HG02588 (cell line): Measurements from ENCODE around the gene TRIM71.
"Not testable (repeated sequence)": the region's sequence is repeated elsewhere in the genome, so short reads cannot be mapped to it uniquely, and the experiment has no call there.

Experiments used
- ATAC-seq: cut with Tn5 transposase; IDR thresholded peaks from one replicate; pipeline ENCODE4 v1.9.1; 2021; ENCODE audit warnings: mild to moderate bottlenecking, moderate library complexity; ENCODE audit not compliant: unreplicated experiment

The TRIM71 gene

DNA sequence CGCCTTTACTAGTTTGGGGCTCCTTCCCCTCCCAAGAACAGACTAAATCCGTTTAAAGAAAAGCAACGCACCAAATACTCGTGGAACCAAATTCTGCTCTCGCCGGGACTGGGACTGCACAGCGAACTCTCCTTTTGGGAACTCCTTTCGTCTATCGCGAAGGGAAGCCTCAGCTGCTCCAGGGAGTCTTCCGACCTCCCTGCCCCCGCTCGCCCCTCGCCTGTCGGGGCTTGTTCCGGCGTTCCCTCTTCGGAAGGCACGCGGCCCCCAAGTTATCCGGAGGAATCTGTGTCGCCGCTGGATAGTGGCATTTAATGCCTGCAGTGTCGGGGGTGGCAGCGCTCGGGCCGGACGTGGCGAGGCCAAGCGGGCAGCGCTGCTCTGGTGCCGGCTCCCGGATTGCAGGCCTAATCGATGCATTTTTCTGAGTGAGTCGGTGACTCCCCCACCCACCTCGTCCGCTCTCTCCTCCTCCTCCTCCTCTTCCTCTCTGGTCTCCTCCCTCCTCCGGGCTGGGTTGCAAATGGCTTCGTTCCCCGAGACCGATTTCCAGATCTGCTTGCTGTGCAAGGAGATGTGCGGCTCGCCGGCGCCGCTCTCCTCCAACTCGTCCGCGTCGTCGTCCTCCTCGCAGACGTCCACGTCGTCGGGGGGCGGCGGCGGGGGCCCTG lies at the start of gene TRIM71:
Gene TRIM71, plus strand, starts transcription at position 440 of the 671 bp plus-strand sequence. Its CDS starts 84 bp downstream, at position 524.
- no peak for ATAC-seq

GRCh38 chr3:32778389-32778788 lies 39.4 kb upstream of the TRIM71 start:
- no peak for ATAC-seq

DNA sequence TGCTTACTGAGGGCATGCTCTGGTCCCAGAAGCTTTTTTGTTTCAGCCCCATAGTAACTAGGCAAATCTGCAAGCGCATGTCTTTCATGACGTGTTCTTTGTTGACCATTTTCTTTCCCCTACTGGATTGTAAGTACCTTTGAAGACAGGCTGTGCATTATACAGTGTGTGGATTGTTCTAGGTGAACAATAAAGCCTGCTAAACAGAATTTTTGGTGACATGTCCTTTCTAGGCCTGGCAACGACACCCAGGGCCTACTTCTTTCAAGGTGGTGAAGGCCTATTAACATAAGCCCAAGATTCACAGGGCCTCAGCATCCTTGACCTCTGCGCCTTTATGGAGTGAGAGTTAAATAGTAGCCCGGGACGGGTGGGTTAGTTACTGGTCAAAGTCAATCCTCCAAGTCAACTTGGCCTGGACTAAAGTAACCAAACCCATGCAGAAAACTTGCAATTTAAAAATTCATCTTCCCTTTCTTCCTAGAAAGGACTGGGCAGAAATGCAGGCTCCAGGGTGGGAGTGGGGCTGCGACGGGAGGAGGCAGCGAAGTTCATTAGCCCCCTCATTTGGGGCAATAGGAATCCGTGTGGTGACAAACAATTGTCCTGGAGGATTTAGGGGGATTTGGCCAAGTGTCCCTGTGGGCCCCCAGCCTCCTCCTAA lies 37.6 kb upstream of the TRIM71 start:
- no peak for ATAC-seq

- ATAC-seq: peak; percentile 42
Observed at GRCh38 chr3:32780735-32781210, 37.0 kb upstream of the TRIM71 start.

DNA sequence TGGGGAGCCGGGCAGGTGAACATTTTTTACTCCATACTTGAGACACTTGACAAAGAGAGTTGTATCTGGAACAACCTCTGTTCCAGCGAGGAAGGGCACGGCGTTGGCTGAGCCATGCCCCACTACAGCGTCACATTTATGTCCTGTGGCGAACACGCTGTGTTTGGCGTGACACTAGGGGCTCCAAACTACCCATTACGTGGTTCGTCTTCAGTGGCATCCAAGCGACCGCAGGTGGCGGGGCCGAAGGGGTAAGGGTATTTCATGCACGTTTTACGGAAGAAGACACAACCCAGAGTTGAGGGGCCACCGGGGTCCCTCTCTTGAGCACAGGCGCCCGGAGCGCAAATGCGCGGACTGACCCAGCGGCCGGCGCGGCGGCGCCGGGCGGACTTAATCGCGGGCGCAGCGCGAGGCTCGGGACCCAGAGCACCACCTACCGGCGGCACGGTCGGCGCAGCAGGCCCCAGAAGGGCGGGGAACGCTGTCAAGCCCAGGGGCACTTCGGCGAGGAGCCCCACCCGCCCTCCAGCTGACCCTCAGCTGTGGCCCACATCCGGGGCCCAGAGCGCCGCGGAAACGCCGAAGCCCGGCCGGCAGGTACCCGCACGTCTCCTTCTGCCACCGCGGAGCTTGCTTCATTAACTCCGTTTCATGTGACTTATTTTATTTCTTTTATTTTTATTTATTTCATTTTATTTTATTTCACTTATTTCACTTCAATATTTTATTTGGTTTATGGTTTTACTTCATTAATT lies 36.4 kb upstream of the TRIM71 start:
- ATAC-seq: peak; percentile 92

GRCh38 chr3:32781969-32782270 lies 35.9 kb upstream of the TRIM71 start:
- not testable (repeated sequence) for ATAC-seq

DNA sequence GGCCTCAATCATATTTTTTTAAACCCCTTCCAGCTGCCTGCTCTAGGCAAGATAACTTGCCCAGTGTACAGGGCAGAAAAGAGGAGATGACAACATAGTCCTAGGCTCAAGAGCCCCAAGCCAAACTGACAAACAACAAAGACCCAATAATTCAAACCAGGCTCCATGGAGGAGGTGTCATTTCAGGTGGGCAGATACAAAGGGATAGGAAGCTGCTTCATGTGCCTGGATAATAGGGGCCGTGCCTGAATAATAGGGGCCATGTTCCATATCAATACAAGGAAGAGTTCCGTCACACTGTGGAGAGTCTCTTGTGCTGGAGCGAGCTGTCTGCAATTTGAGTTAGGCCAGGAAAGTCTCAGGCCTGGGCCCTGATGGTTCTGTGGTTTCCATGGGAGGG lies 35.4 kb upstream of the TRIM71 start:
- ATAC-seq: no peak

- no peak for ATAC-seq
Observed at GRCh38 chr3:32791833-32792232, 26.0 kb upstream of the TRIM71 start.

DNA sequence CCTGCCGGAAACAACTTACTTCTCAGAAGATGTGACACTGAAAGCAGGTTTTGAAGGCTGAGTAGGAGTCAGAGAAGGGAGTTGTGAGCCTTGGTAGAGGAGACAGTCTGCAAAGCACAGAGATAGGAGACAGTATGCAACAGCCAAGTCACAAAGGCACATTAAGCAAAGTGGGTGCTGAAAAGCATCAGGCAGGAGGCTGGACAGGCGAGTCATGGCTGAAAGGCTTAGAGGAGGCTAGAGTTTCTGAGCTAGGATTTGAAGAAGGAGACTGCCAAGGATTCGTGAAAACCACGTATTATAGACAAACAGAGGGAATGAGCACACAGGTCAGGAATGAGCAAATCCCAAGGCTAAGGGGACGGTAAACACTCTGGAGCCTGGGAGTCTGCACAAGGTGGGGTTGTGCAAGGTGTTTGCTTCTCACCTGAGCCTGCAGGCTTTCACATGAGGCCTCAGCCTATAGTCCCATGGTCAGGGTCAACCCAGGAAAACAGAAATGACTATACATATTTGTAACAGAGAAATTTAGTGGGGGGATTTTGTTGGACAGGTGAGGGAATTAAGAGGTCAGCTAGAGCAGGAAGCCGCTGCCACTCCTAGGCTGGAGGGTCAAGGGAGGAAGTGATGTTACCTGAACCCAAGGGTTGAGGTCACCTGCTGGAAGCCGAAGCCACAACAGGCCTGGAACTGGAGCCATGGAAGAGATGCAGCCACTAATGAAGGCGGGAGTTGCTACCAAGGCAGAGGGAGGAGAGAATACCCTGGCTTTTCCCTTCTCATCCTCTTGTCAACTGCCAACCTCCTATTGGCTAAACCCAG lies 23.1 kb upstream of the TRIM71 start:
- ATAC-seq: no peak

DNA sequence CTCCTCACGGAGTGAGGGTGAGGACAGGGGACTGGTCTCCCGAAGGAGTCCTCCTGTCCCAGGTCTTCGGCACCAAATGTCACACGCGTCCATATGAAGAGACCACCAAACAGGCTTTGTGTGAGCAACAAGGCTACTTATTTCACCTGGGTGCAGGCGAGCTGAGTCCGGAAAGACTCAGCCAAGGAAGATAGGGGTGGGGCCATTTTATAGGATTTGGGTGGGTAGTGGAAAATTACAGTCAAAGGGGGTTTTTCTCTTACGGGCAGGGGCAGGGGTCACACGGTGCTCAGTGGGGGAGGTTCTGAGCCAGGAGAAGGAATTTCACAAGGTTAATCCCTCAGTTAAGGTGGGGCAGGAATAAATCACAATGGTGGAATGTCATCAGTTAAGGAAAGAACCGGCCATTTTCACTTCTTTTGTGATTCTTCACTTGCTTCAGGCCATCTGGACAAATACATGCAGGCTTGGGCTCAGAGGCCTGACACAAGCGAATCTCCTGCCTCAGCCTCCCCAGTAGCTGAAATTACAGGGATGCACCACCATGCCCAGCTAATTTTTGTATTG lies 21.3 kb upstream of the TRIM71 start:
- ATAC-seq: not testable (repeated sequence)

GRCh38 chr3:32797776-32798175 lies 20.0 kb upstream of the TRIM71 start:
- ATAC-seq: no peak

- not testable (repeated sequence) for ATAC-seq
Observed at GRCh38 chr3:32801440-32801839, 16.4 kb upstream of the TRIM71 start.

DNA sequence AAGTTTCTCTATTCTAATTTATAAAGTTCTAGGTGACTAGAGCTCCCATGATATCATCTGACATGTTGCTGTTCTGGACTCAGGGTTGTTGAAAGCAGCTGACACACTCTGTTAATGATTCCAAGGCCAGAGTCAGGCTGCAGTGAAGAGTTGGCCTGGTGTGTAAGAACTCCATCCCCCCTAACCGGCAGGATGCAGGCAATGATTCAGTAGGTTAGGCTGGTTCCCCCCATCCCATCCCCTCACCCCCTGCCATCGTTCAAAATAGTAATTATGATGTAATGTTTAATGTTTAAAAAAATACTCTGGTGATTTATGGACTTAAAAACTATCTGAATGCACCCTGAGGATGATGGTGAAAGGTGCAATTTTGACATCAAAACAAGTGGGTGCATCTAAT lies 4.6 kb upstream of the TRIM71 start:
- no peak for ATAC-seq

GRCh38 chr3:32814361-32814760 lies 3.4 kb upstream of the TRIM71 start:
- ATAC-seq: no peak

DNA sequence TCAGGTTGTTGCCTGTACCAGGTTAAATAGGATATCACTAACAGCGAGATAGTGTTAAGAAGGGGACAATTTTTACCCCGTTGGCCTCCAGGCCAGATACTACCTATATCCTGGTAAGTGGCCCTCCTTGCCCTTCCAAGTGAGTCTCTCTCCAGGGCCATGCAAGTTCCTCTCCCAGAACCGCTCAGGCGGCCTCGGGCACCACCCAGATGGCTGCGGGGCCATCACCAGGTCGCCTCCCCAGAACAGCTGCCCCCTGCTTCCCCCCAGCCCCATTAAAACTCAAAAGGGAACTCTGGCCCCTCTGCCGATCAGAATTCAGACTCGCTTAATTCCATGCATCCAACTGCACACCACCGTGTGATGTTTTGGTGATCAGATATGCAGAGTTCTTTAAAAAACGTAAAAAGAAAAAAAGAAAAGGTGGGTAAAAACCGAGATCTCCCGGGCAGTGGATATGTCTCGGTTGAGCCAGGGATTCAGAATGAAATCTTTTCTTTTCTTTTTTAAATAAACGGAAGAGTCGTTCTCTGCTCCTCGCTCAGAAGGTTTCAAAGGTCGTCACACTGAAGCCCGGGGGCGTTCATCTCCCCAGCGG lies 1.9 kb upstream of the TRIM71 start:
- ATAC-seq: no peak

DNA sequence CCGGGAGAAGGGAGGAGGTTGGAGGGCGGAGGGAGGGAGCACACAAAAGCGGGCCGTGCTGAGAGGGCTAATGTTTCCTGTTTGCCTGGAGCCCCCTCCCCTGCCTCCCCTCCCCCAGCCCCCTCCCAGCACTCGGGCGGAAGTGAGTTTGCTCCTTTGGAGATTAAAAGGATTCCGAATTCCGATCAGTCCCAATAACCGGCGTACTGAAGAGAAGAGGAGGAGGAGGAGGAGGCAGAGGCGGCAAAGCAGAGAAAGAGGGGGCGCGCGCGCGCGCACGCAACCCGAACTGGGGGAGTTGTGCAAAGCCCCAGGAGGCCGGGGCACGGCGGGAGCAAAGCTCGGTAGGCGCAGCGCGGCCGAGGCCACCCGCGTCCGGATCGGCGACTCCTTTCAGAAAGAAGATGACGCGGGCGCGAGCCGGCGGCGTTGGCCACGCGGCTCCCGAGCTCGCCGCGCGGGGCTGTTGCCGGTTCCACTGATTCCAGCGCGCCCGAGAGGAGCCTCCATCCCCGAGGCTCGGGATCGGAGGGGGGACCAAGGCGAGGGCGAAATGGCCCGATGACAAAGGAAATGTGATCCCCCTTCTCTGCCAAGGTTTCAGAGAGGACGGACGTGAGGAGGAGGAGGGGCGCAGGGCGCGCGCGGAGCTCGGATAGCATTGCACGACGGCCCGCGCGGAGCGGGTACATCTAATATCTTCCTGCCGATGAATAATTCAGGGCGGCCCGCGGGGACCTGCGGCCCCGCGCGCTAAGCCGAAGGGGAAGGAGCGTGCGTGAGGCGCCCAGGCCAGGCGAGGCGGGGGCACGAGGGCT lies 1.1 kb upstream of the TRIM71 start:
- no peak for ATAC-seq

GRCh38 chr3:32817257-32817557 lies 590 bp upstream of the TRIM71 start:
- ATAC-seq: no peak

GRCh38 chr3:32818229-32818969 lies 602 bp downstream of the TRIM71 start:
- no peak for ATAC-seq

- no peak for ATAC-seq
Observed at GRCh38 chr3:32818970-32819511, 1.2 kb downstream of the TRIM71 start.
